Measurements from ENCODE around the gene PVR. TPM values are rescaled to one million over a fixed set of nuclear protein-coding genes. Genes with fewer than 3 reads are reported as not detected.
"Not testable (repeated sequence)": the region's sequence is repeated elsewhere in the genome, so short reads cannot be mapped to it uniquely, and the experiment has no call there.

Gene PVR
- total RNA-seq, 1 donor from 2014 or later: 28.5 TPM

DNA sequence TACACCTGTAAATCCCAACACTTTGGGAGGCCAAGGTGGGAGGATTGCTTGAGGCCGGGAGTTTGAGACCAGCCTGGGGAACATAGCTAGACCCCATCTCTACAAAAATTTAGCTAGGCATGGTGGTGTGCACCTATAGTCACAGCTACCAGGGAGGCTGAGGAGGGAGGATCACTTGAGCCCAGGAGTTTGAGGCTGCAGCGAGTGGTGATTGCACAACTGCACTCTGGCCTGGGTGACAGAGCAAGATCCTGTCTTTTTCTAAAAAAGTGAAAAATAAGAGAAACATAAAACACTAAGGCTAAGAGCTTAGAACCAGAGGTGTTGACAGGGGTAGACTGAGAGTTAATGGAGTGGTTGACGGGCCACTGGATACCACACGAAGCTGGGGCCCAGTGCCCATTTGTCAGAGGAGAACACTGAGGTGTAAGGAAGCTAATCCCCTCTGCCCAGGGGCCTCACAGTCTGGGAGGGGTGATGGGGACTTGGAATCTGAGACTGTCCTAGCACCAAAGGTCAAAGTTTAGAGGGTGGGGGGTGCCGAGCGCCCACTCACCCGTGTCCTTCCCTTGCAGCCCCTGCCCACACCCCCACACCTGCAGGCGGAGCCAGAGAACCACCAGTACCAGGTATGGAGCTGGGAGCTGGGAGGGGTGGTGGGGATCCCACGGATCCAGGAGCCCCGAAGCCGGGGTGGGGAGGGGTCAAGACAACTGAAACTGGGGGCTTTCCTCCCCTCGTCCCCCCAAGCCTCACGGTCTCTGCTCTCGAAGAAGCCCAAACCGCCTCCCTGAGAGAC, 38.5 kb downstream of the PVR start:
- Mint-ChIP-seq H3K27ac (no peak overlapping the region), H3K4me1 (peaks cover 6% of the 10 kb centered on the region), H3K36me3 (no peaks in the 10 kb centered on the region), H3K27me3 (ENCODE audit: low read depth) (no peaks in the 10 kb centered on the region), H3K9me3 (no peaks in the 10 kb centered on the region), H3K4me3 (no peak overlapping the region)
- no peak for DNase-seq (ENCODE audit: low spot score in 2 of 2, unreplicated experiment in 2 of 2)
- TF ChIP-seq, protein P1, sequence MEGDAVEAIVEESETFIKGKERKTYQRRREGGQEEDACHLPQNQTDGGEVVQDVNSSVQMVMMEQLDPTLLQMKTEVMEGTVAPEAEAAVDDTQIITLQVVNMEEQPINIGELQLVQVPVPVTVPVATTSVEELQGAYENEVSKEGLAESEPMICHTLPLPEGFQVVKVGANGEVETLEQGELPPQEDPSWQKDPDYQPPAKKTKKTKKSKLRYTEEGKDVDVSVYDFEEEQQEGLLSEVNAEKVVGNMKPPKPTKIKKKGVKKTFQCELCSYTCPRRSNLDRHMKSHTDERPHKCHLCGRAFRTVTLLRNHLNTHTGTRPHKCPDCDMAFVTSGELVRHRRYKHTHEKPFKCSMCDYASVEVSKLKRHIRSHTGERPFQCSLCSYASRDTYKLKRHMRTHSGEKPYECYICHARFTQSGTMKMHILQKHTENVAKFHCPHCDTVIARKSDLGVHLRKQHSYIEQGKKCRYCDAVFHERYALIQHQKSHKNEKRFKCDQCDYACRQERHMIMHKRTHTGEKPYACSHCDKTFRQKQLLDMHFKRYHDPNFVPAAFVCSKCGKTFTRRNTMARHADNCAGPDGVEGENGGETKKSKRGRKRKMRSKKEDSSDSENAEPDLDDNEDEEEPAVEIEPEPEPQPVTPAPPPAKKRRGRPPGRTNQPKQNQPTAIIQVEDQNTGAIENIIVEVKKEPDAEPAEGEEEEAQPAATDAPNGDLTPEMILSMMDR (IDR thresholded peaks at IDR 0.05; ENCODE audit: unreplicated experiment): no peak

DNA sequence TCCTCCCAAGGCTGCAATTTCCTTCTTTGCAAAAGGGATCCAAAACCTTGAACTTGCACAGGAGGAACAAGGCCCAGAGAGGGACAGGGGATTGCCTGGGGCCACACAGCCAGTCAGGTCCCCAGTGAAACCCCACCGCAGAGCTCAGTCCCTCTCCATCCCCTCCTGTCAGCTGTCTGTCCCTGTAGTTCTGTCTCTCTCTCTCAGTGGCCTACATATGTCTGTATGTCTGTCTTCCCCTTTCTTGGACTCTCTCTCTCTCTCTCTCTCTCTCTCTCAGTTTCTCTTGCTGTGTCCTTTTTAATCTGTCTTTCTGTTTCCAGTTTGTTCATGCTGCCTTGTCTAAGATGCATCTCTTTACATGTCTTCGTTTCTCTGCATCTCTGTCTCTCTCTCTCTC, 39.1 kb downstream of the PVR start:
- Mint-ChIP-seq H3K4me1 (peaks cover 5% of the 10 kb centered on the region), H3K36me3 (no peaks in the 10 kb centered on the region), H3K27me3 (ENCODE audit: low read depth) (no peaks in the 10 kb centered on the region), H3K4me3 (no peak overlapping the region), H3K27ac (no peak overlapping the region), H3K9me3 (no peaks in the 10 kb centered on the region)
- TF ChIP-seq, protein P1 (IDR thresholded peaks at IDR 0.05; ENCODE audit: unreplicated experiment): no peak
- DNase-seq (ENCODE audit: low spot score in 2 of 2, unreplicated experiment in 2 of 2): no peak

DNA sequence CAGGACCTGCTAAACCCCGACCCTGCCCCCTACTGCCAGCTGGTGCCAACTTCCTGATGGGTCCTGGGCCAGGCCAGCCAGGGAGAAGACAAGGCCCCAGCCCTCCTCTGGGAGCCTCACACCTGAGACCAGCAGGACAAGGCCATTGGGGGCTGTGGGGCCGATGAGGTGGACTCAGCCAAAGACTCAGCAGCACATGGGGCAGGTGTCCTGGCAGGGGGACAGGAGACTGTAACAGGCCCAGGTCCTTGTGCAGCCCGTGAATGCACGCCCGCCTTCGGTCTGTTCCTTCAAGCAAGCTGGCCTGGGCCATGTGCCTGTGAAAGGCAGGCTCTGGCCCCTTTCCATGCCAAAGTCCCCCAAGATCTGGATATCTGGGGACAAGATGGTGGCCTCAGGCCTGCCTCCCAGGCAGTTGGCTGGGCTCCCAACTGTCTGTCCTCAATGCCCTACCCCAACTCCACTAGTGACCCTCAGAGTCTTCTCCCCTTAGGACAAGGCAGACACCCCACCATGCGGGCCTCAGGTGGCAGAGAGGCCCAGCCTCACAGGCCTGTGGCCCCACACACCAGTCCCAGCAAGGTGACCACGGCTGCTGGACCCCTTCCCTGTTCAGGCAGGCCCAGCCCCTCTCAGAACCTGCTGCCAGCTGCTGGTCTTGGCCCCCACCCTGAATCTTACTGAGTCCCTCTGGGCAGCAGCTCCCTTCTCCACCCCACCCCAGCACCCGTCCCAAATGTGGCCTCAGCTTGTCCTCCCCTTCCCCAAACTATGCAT, 39.9 kb downstream of the PVR start:
- Mint-ChIP-seq H3K4me1 (peaks cover 5% of the 10 kb centered on the region), H3K4me3 (no peak overlapping the region), H3K36me3 (no peaks in the 10 kb centered on the region), H3K9me3 (no peaks in the 10 kb centered on the region), H3K27ac (no peak overlapping the region), H3K27me3 (ENCODE audit: low read depth) (no peaks in the 10 kb centered on the region)
- TF ChIP-seq, protein P1 (IDR thresholded peaks at IDR 0.05; ENCODE audit: unreplicated experiment): no peak
- DNase-seq (ENCODE audit: low spot score in 2 of 2, unreplicated experiment in 2 of 2): no peak

DNA sequence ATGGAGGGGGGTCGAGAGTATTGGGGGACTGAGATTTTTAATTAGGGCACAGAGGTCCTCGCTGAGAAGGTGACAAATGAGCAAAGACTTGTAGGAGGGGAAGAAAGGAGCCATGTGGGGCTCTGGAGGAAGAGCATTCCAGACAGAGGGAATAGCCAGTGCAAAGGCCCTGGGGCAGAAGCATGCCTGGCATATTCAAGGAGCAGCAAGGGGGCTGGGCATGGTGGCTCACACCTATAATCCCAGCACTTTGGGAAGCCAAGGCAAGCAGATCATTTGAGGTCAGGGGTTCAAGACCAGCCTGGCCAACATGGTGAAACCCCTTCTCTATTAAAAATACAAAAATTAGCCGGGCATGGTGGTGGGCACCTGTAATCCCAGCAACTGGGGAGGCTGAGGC, 40.7 kb downstream of the PVR start:
- H3K27ac Mint-ChIP-seq; H3K27me3 Mint-ChIP-seq (ENCODE audit: low read depth): not testable (repeated sequence)

DNA sequence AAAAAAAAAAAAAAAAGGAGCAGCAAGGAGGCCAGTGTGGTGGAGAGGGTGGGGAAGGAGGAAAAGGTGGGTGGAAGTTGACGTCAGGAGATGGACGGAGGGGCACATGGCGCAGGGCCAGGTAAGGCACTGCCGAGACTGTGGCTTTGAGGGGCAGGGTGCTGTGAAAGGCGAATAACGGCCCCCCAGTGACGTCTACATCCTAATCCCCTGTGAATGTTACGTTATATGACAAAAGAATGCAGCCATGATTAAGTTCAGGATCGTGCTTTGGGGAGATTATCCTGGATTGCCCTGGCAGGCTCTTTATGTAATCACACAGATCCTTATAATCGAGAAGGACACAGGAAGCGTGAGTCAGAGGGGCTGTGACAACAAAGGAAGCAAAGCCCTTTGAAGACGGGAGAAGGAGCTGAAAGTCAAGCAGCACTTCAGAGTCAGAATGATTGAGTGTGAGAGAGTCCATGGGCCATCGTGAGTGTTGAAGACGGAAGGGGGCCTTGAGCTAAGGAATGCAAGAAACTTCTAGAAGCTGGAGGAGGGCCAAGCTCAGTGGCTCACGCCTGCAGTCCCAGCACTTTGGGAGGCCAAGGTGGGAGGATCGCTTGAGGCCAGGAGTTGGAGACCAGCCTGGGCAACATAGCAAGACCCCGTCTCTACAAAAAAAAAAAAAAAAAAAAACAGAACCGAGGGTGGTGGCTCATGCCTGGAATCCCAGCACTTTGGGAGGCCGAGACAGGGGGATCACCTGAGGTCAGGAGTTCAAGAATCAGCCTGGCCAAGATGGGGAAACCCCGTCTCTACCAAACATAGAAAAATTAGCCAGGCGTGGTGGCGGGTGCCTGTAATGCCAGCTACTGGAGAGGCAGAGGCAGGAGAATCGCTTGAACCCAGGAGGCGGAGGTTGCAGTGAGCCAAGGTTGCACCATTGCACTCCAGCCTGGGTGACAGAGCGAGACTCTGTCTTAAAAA, 41.5 kb downstream of the PVR start:
- no peak for DNase-seq (ENCODE audit: low spot score in 2 of 2, unreplicated experiment in 2 of 2)

More for the DNA sequence above, 40.7 kb downstream of the PVR start:
- H3K9me3 Mint-ChIP-seq; H3K4me3 Mint-ChIP-seq; H3K4me1 Mint-ChIP-seq; DNase-seq (ENCODE audit: low spot score in 2 of 2, unreplicated experiment in 2 of 2); H3K36me3 Mint-ChIP-seq: not testable (repeated sequence)

More for the DNA sequence above, 41.5 kb downstream of the PVR start:
- no peaks in the 10 kb centered on the region for H3K9me3 Mint-ChIP-seq
- TF ChIP-seq, protein P1 (IDR thresholded peaks at IDR 0.05; ENCODE audit: unreplicated experiment): no peak
- no peaks in the 10 kb centered on the region for H3K36me3 Mint-ChIP-seq
- peaks cover 7% of the 10 kb centered on the region for H3K4me1 Mint-ChIP-seq
- peak overlapping the region; percentile 84 for H3K27ac Mint-ChIP-seq
- no peak overlapping the region for H3K4me3 Mint-ChIP-seq
- H3K27me3 Mint-ChIP-seq (ENCODE audit: low read depth): peaks cover 1% of the 10 kb centered on the region
